ENCODE results near the gene ITGAL. TPM values are rescaled to one million over a fixed set of nuclear protein-coding genes. Genes with fewer than 3 reads are reported as not detected.
"Not testable (repeated sequence)": the region's sequence is repeated elsewhere in the genome, so short reads cannot be mapped to it uniquely, and the experiment has no call there.

Gene ITGAL
- total RNA-seq, 2 experiments from 2014 or later, result 458 to 471 TPM

DNA sequence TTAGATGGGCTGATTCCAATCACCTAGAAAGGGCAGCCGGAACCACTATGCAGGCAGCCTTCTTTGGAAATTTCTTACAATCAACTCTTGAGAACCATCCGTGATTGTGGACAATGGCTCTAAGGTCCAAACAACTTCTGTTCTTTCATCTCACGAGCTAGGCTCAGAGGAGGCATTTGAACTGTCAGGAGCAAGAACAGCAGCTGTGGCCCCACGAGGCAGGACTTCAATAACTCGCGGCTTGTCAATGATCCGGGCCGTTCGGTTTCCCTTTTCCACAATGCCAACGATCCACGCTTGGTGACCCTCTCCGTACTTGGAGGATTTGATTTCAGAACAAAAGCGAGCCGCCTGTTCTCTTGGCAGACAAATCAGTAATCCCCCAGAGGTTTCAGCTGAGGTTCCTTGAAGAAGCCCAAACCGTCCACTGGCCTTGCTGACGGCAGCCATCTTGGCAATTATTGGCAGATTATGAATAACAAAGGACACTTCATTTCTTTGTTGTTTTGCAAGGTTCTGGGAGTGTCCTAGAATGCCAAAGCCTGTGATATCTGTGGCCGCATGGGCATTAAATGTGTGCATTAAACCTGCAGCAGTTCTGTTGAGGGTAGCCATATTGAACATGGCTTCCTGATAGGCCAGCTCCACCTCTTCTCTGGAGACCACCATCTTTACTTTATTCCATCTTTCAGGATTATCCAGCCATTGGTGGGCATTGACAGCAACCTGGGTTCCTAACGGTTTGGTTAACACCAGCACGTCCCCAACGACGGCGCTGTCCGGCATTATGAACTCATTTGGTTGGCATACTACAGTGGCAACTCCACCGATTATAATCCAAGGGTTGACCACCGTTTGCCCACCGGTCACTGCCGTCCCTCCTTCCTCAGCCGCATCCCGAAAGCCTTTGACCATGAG, 28.1 kb upstream of the ITGAL start:
- ChIA-PET CTCF (interaction anchor here (0.6 to 8.3 kb wide), 8 partner anchors 13 to 154 kb away, joined by 3 to 139 read pairs (median 5); partner anchors contain the start of genes DCTPP1, ITGAL and ZNF747), POLR2A (interaction anchor here (0.6 to 3.8 kb wide), 12 partner anchors 9 to 166 kb away, joined by 3 to 18 read pairs (median 5); partner anchors contain the start of genes DCTPP1, ITGAL and ZNF689)
- H3K36me3 Mint-ChIP-seq (ENCODE audit: low read depth), result peaks cover 27% of the 10 kb centered on the region
- H3K27ac Mint-ChIP-seq, result peak overlapping the region; percentile 70
- peak overlapping the region; percentile 90 for H3K4me3 Mint-ChIP-seq
- H3K9me3 Mint-ChIP-seq (ENCODE audit: insufficient read depth), result no peaks in the 10 kb centered on the region
- ATAC-seq (no peak), DNase-seq (no peak)
- peaks cover 44% of the 10 kb centered on the region for H3K4me1 Mint-ChIP-seq (ENCODE audit: low read depth)
- H3K27me3 Mint-ChIP-seq (ENCODE audit: low read depth), result no peaks in the 10 kb centered on the region

GRCh38 chr16:30445149-30445407, 27.5 kb upstream of the ITGAL start:
- ChIA-PET POLR2A (interaction anchor here (0.6 to 3.8 kb wide), 11 partner anchors 10 to 165 kb away, joined by 3 to 18 read pairs (median 5); partner anchors contain the start of genes DCTPP1, ITGAL and ZNF689), CTCF (interaction anchor here (0.7 to 8.3 kb wide), 6 partner anchors 12 to 154 kb away, joined by 4 to 139 read pairs (median 8); partner anchors contain the start of genes DCTPP1, ITGAL and ZNF747)
- ATAC-seq, result no peak

DNA sequence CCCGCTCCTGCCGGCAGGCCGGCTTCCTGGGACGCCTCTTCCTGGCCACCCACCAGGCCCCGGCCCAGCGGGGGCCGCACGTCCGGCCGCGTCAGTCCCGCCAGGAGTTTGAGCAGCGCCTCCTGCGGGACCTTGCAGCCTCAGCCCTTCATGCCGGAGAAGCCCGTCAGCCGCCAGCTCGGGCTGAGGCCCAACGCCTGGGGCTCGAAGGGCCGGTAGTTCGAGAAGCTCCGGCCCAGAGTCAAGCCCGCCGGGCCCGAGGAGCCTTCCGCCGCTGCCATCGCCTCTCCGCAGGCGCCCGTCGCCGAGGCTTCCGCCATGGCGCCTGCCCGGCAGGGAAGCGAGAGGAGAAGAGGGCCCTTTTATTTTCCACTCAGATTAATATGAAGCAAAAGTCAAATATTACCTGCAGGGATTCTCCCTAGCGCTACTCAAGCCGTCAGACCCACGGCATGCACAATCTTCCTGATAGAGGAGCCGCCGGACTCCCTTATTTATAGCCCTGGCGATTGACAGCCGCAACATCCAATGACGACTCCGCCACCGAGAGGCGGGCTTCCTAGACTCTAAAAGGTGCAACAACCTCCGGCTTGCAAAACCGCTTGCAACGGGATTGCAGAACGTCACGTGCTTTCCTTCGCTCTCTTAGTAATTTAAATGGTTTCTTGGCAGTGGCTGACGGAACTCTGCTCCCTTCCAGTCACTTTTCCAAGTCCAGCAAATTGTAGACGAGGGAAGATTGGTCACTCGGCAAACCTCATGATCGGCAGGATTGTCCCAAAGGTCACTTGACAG, 26.9 kb upstream of the ITGAL start, which contains the start of gene SEPHS2:
SEPHS2 (minus strand) TSS at position 467 of the 795 bp plus-strand sequence; CDS start at position 320, 147 bp downstream.
- DNase-seq (peak; percentile 98), ATAC-seq (peak; percentile 97)
- Mint-ChIP-seq H3K4me1 (ENCODE audit: low read depth) (peaks cover 52% of the 10 kb centered on the region), H3K27ac (peak within 1 kb of the TSS; percentile 94), H3K4me3 (peak within 1 kb of the TSS; percentile 90), H3K9me3 (ENCODE audit: insufficient read depth) (no peaks in the 10 kb centered on the region), H3K27me3 (ENCODE audit: low read depth) (no peaks in the 10 kb centered on the region), H3K36me3 (ENCODE audit: low read depth) (peaks cover 27% of the 10 kb centered on the region)
- CTCF ChIA-PET, result interaction anchor here (0.7 to 8.3 kb wide), 7 partner anchors 12 to 170 kb away, joined by 4 to 139 read pairs (median 5); partner anchors contain the start of genes DCTPP1, ITGAL and ZNF747
- POLR2A ChIA-PET, result interaction anchor here (0.6 to 3.8 kb wide), 9 partner anchors 10 to 165 kb away, joined by 3 to 18 read pairs (median 6); partner anchors contain the start of genes DCTPP1, ITGAL and ZNF689

More at GRCh38 chr16:30445149-30445407, 27.5 kb upstream of the ITGAL start:
- no peaks in the 10 kb centered on the region for H3K27me3 Mint-ChIP-seq (ENCODE audit: low read depth)
- peaks cover 27% of the 10 kb centered on the region for H3K36me3 Mint-ChIP-seq (ENCODE audit: low read depth)
- no peaks in the 10 kb centered on the region for H3K9me3 Mint-ChIP-seq (ENCODE audit: insufficient read depth)
- peak overlapping the region; percentile 90 for H3K4me3 Mint-ChIP-seq
- H3K4me1 Mint-ChIP-seq (ENCODE audit: low read depth), result peaks cover 47% of the 10 kb centered on the region
- peak overlapping the region; percentile 70 for H3K27ac Mint-ChIP-seq
- no peak for DNase-seq

GRCh38 chr16:30446203-30446595, 26.3 kb upstream of the ITGAL start:
- no peak for DNase-seq
- Mint-ChIP-seq H3K4me1 (ENCODE audit: low read depth) (peaks cover 57% of the 10 kb centered on the region), H3K36me3 (ENCODE audit: low read depth) (peaks cover 27% of the 10 kb centered on the region), H3K9me3 (ENCODE audit: insufficient read depth) (no peaks in the 10 kb centered on the region), H3K27me3 (ENCODE audit: low read depth) (no peaks in the 10 kb centered on the region), H3K4me3 (peak overlapping the region; percentile 90), H3K27ac (peak overlapping the region; percentile 94)
- CTCF ChIA-PET, result interaction anchor here (1.0 to 8.3 kb wide), 4 partner anchors 11 to 170 kb away, joined by 4 to 139 read pairs (median 29); partner anchors contain the start of genes DCTPP1 and ITGAL
- ATAC-seq, result no peak
- POLR2A ChIA-PET, result interaction anchor here (0.6 to 3.8 kb wide), 6 partner anchors 12 to 100 kb away, joined by 3 to 18 read pairs (median 8); partner anchors contain the start of genes DCTPP1 and ITGAL

DNA sequence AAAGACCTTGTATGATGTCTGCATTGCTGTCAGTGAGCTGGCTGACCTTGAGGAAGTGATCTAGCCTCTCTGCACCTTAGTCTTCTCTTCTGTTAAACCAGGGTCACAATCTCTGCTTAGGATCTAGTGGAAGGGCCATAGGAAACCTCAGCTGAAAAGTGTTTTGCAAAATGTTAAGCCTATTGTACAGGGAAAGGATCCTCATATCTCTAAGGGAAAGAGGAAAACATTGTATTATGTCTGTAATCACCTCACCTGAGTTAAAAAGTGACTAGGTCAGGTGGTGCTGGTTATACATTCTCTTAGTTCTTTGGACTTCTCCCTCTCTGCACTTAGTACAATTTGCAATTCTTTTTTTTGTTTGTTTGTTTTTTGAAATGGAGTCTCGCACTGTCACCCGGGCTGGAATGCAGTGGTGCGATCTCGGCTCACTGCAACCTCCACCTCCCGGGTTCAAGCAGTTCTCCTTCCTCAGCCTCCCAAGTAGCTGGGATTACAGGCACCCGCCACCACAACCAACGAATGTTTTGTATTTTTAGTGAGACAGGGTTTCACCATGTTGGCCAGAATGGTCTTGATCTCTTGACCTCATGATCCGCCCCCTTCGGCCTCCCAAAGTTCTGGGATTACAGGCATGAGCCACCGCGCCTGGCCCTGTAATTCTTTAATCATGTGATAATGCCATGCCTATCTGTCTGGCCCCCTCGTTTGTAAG, 24.9 kb upstream of the ITGAL start:
- H3K27me3 Mint-ChIP-seq (ENCODE audit: low read depth), result no peaks in the 10 kb centered on the region
- H3K4me3 Mint-ChIP-seq, result no peak overlapping the region
- ATAC-seq, result no peak
- H3K27ac Mint-ChIP-seq, result no peak overlapping the region
- CTCF ChIA-PET, result interaction anchor here (0.8 to 8.3 kb wide), 6 partner anchors 10 to 179 kb away, joined by 3 to 139 read pairs (median 4); partner anchors contain the start of genes DCTPP1 and ITGAL
- POLR2A ChIA-PET, result interaction anchor here (1.0 to 3.8 kb wide), 6 partner anchors 10 to 36 kb away, joined by 3 to 18 read pairs (median 6); partner anchors contain the start of gene ITGAL
- H3K9me3 Mint-ChIP-seq (ENCODE audit: insufficient read depth), result no peaks in the 10 kb centered on the region
- peaks cover 23% of the 10 kb centered on the region for H3K36me3 Mint-ChIP-seq (ENCODE audit: low read depth)
- DNase-seq, result no peak
- H3K4me1 Mint-ChIP-seq (ENCODE audit: low read depth), result peaks cover 63% of the 10 kb centered on the region

DNA sequence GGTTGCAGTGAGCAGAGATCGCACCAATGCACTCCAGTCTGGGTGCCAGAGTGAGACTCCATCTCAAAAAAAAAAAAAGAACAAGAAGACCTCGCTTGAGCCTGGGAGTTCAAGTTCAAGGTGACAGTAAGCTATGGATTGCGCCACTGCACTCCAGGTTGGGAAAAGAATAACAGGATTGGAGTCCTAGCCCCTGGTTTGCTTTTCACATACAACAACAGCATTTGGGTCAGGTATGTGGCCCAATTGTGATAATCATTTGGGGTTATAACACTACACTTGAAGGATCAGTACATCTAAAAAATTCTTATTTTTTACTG, 23.5 kb upstream of the ITGAL start:
- Mint-ChIP-seq H3K4me3 (no peak overlapping the region), H3K27ac (no peak overlapping the region), H3K36me3 (ENCODE audit: low read depth) (peaks cover 11% of the 10 kb centered on the region), H3K27me3 (ENCODE audit: low read depth) (no peaks in the 10 kb centered on the region), H3K9me3 (ENCODE audit: insufficient read depth) (no peaks in the 10 kb centered on the region), H3K4me1 (ENCODE audit: low read depth) (peaks cover 57% of the 10 kb centered on the region)
- ChIA-PET CTCF (interaction anchor here (0.7 to 8.3 kb wide), 20 partner anchors 8 to 180 kb away, joined by 3 to 139 read pairs (median 7); partner anchors contain the start of genes DCTPP1, ITGAL and ZNF747), POLR2A (interaction anchor here (0.7 to 3.8 kb wide), 6 partner anchors 10 to 39 kb away, joined by 4 to 20 read pairs (median 5); partner anchors contain the start of gene ITGAL)
- DNase-seq, result no peak
- no peak for ATAC-seq

DNA sequence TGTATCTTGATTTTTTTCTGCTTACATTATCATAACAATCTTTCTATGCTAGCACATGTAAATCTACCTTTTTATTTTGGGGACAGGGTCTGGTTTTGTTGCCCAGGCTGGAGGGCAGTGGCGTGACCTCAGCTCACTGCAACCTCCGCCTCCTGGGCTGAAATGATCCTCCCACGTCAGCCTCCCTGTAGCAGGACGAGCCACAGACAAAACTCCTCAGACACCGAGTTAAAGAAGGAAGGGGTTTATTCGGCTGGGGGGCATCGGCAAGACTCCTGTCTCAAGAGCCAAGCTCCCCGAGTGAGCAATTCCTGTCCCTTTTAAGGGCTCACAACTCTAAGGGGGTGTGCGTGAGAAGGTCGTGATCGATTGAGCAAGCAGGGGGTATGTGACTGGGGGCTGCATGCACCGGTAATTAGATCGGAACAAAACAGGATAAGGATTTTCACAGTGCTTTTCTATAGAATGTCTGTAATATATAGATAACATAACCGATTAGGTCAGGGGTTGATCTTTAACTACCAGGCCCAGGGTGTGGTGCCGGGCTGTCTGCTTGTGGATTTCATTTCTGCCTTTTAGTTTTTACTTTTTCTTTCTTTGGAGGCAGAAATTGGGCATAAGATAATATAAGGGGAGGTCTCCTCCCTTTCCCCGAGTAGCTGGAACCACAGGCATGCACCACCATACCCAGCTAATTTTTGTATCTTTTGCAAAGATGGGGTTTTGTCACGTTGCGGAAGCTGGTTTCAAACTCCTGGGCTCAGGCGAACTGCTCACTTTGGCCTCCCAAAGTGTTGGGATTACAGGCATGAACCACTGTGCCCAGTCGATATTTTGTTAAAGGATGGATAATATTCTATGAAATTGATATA, 19.6 kb upstream of the ITGAL start:
- ChIA-PET POLR2A (interaction anchor here (9.2 kb wide), 1 partner anchor 18 kb away, joined by 206 read pairs; the partner anchor contains the start of gene ITGAL), CTCF (interaction anchor here (0.6 to 1.3 kb wide), 4 partner anchors 17 to 23 kb away, joined by 3 to 5 read pairs (median 4); partner anchors contain the start of gene DCTPP1)

DNA sequence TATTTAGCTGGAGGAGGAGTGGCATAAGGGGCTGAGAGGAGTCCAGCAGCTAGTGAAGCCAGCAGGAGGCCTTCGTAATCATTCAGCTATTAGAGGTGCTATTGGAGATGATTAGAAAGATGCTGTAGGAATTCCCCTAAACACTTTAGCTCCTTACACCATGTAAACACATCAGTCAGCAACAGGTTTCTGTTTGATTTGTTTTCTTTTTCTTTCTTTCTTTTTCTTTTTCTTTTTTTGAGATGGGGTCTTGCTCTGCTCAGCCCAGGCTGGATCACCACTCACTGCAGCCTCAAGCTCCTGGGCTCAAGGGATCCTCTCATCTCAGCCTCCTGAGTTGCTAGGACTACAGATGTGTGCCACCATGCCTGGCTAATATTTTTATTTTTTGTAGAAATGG, 16.2 kb upstream of the ITGAL start:
- ATAC-seq (no peak), DNase-seq (no peak)
- Mint-ChIP-seq H3K36me3 (ENCODE audit: low read depth) (peaks cover 3% of the 10 kb centered on the region), H3K4me1 (ENCODE audit: low read depth) (peaks cover 67% of the 10 kb centered on the region), H3K27me3 (ENCODE audit: low read depth) (no peaks in the 10 kb centered on the region), H3K9me3 (ENCODE audit: insufficient read depth) (no peaks in the 10 kb centered on the region), H3K4me3 (no peak overlapping the region), H3K27ac (no peak overlapping the region)
- POLR2A ChIA-PET, result interaction anchor here (1.4 to 9.2 kb wide), 4 partner anchors 11 to 102 kb away, joined by 5 to 206 read pairs (median 13); partner anchors contain the start of genes ITGAL, SEPHS2 and ZNF764
- CTCF ChIA-PET, result interaction anchor here (0.8 to 7.0 kb wide), 9 partner anchors 8 to 159 kb away, joined by 3 to 95 read pairs (median 4); partner anchors contain the start of genes DCTPP1, ITGAL and SEPHS2

More for the DNA sequence above, 19.6 kb upstream of the ITGAL start:
- Mint-ChIP-seq H3K27ac (peak overlapping the region; percentile 18), H3K4me1 (ENCODE audit: low read depth) (peaks cover 61% of the 10 kb centered on the region)
- not testable (repeated sequence) for H3K9me3 Mint-ChIP-seq (ENCODE audit: insufficient read depth); H3K4me3 Mint-ChIP-seq; H3K27me3 Mint-ChIP-seq (ENCODE audit: low read depth); DNase-seq; H3K36me3 Mint-ChIP-seq (ENCODE audit: low read depth); ATAC-seq

- POLR2A ChIA-PET, result interaction anchor here (0.6 to 9.2 kb wide), 6 partner anchors 7 to 101 kb away, joined by 3 to 206 read pairs (median 12); partner anchors contain the start of genes DCTPP1, ITGAL, SEPHS2 and ZNF764
- CTCF ChIA-PET, result interaction anchor here (0.8 to 7.0 kb wide), 11 partner anchors 9 to 159 kb away, joined by 3 to 95 read pairs (median 4); partner anchors contain the start of genes DCTPP1, ITGAL and SEPHS2
- ATAC-seq, result no peak
- Mint-ChIP-seq H3K27me3 (ENCODE audit: low read depth) (no peaks in the 10 kb centered on the region), H3K27ac (peak overlapping the region; percentile 18), H3K36me3 (ENCODE audit: low read depth) (peaks cover 8% of the 10 kb centered on the region), H3K4me1 (ENCODE audit: low read depth) (peaks cover 74% of the 10 kb centered on the region), H3K4me3 (no peak overlapping the region), H3K9me3 (ENCODE audit: insufficient read depth) (no peaks in the 10 kb centered on the region)
- DNase-seq, result no peak
Observed at GRCh38 chr16:30457256-30457655, 15.3 kb upstream of the ITGAL start.
